ENCODE results near the gene ACR. TPM values are rescaled to one million over a fixed set of nuclear protein-coding genes. Genes with fewer than 3 reads are reported as not detected.

The ACR gene
- total and polyA plus RNA-seq, 2 of the 13 experiments (the other 11 are each of a cell fraction or from before 2014, with no cell fraction given), result 0.15 TPM; not detected in 1

DNA sequence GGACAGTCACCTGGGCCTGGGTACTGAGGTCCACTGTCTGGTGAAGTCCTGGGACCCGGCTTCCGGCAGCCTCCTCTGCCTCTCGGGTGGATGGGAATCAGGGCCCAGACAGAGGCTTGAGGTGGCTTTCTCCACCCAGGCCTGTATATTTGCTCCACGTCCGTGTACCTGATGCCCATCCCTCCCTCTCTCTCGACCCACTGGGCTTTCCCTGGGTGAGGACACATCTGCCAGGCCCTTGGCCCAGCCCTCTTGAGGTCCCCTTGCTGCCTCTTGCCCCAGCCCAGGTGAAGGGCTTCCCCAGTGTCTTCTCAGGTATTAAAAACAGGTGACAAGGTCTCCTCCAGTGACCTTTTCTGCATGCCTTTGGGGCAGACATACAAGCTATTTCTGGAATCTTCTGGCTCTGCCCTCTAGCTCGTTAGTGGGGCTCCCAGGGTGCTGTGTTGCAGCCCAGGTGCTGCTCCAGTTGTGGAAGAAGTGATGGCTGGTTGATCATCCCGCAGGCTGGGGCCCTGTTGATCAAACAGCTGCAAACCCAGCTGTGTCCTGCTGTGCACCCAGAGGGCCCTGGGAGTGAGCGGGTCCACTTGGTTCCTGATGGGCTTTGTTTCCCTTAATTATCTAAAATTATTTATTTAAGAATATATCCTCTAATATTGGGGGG is 25.5 kb upstream of the ACR start:
- H2AFZ ChIP-seq (ENCODE audit: low read length), result no peak overlapping the region
- no peak overlapping the region for H3K4me3 ChIP-seq (replicated peaks in 1 of 3; ENCODE audit: insufficient read depth in 1 of 3, low read depth in 2 of 3, low read length in 3 of 3)
- H3K27ac ChIP-seq (ENCODE audit: extremely low read length, insufficient read depth, low read length), result no peak overlapping the region
- H3K4me2 ChIP-seq (ENCODE audit: low read depth, low read length), result no peak overlapping the region
- H3K9me3 ChIP-seq (ENCODE audit: low read length), result no peaks in the 10 kb centered on the region
- ChIA-PET POLR2A (no interaction called here), CTCF (ENCODE audit: low intra/inter-chr PET ratio, low total read pairs) (no interaction called here)
- no peak for FAIRE-seq
- no TSS peak for BruUV-seq (replicated peaks)
- no peaks in the 10 kb centered on the region for H3K27me3 ChIP-seq (ENCODE audit: control insufficient read depth in 1 of 2, insufficient read depth in 2 of 2, low read length in 2 of 2)
- ATAC-seq, result no peak
- no peak overlapping the region for H3K9ac ChIP-seq (ENCODE audit: insufficient read depth, low read depth, low read length)
- intact Hi-C loops (cut with micrococcal nuclease; ENCODE audit: unreplicated experiment) (no loop called here), in situ Hi-C loops (cut with HindIII; ENCODE audit: extremely low pct_ligation_motif_present, low pct_unique_long_range_greater_than_20kb) (no loop called here)
- H3K79me2 ChIP-seq (ENCODE audit: insufficient read depth, low read length), result no peaks in the 10 kb centered on the region
- no peak for DNase-seq (ENCODE audit: low spot score)
- peaks cover 13% of the 10 kb centered on the region; the same call in 1 of the 2 replicates for H3K4me1 ChIP-seq (ENCODE audit: insufficient read depth, low read length)
- H4K20me1 ChIP-seq (ENCODE audit: insufficient read depth, low read length), result no peaks in the 10 kb centered on the region
- 95% methylated on average over 2 of the region's 9 CpGs for WGBS (ENCODE audit: low lambda C conversion rate)
- peaks cover 2 to 7% of the 10 kb centered on the region in 2 experiments; a peak in 4 of 5 replicates for H3K36me3 ChIP-seq (replicated peaks in 1 of 2; ENCODE audit: control insufficient read depth in 1 of 2, insufficient read depth in 2 of 2, low read length in 2 of 2)
- TF ChIP-seq ZNF143 (CRISPR knock-in tag; IDR thresholded peaks at IDR 0.05), result no peak
- no peak for TF ChIP-seq TAF15 (IDR thresholded peaks at IDR 0.05; ENCODE audit: low read depth, low read length, poor library complexity, severe bottlenecking)
- no peak for TF ChIP-seq JUNB (CRISPR knock-in tag; IDR thresholded peaks at IDR 0.05; ENCODE audit: borderline replicate concordance)
- TF ChIP-seq RFX3 (CRISPR knock-in tag; IDR thresholded peaks at IDR 0.05), result no peak
- no peak for TF ChIP-seq CEBPB (IDR thresholded peaks at IDR 0.05; ENCODE audit: borderline replicate concordance, low read depth, low read length)
- TF ChIP-seq PCBP2 (optimal IDR thresholded peaks at IDR 0.05; ENCODE audit: low read depth, low read length, poor library complexity, severe bottlenecking), result no peak
- TF ChIP-seq ZNF724P (CRISPR knock-in tag; IDR thresholded peaks at IDR 0.05; ENCODE audit: borderline replicate concordance), result no peak
- TF ChIP-seq, protein P1, sequence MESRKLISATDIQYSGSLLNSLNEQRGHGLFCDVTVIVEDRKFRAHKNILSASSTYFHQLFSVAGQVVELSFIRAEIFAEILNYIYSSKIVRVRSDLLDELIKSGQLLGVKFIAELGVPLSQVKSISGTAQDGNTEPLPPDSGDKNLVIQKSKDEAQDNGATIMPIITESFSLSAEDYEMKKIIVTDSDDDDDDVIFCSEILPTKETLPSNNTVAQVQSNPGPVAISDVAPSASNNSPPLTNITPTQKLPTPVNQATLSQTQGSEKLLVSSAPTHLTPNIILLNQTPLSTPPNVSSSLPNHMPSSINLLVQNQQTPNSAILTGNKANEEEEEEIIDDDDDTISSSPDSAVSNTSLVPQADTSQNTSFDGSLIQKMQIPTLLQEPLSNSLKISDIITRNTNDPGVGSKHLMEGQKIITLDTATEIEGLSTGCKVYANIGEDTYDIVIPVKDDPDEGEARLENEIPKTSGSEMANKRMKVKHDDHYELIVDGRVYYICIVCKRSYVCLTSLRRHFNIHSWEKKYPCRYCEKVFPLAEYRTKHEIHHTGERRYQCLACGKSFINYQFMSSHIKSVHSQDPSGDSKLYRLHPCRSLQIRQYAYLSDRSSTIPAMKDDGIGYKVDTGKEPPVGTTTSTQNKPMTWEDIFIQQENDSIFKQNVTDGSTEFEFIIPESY (CRISPR knock-in tag; IDR thresholded peaks at IDR 0.05), result no peak
- TF ChIP-seq SNRNP70 (IDR thresholded peaks at IDR 0.05; ENCODE audit: low read depth, low read length), result no peak
- TF ChIP-seq ATF1 (CRISPR knock-in tag; IDR thresholded peaks at IDR 0.05), result no peak
- no peak for TF ChIP-seq HMGA1 (CRISPR knock-in tag; conservative IDR thresholded peaks at IDR 0.05)

Measured in HepG2 (cell line).